SU-DHL-6 (cell line): ENCODE measurements around the gene GORASP2.

Experiments
- H2AFZ ChIP-seq: fragments of 200-600 bp; sonication (generic); 2 replicates; pipeline ENCODE4 v1.6.1; 2014; ENCODE audit warnings: low read depth, mild to moderate bottlenecking, moderate library complexity, mixed read lengths, antibody characterized with exemption, low read length; ENCODE audit not compliant: severe bottlenecking
- H3F3A ChIP-seq: fragments of 200-600 bp; shearing (Covaris generic); 2 replicates; pipeline ENCODE4 v1.6.0; 2016; ENCODE audit warnings: antibody characterized with exemption, mild to moderate bottlenecking; ENCODE audit not compliant: insufficient read depth
- H3K27ac ChIP-seq: fragments of 200-600 bp; sonication (generic); 2 replicates; pipeline ENCODE4 v1.5.1; 2016; ENCODE audit warnings: low read depth, mild to moderate bottlenecking, low read length, moderate library complexity, mixed read lengths
- H3K27me3 ChIP-seq: fragments of 200-600 bp; sonication (generic), shearing (Covaris generic); 2 replicates; pipeline ENCODE4 v1.6.0; 2014; ENCODE audit warnings: mild to moderate bottlenecking, low read length
- H3K36me3 ChIP-seq: fragments of 200-600 bp; sonication (generic); 2 replicates; pipeline ENCODE4 v1.6.1; 2014; ENCODE audit warnings: mild to moderate bottlenecking, low read length, mixed read lengths
- H3K4me2 ChIP-seq: fragments of 300-600, 200-600 bp; shearing (Covaris generic), sonication (generic); 2 replicates; pipeline ENCODE4 v1.6.0; 2014; ENCODE audit warnings: low read length, low read depth, mild to moderate bottlenecking; ENCODE audit not compliant: poor library complexity, severe bottlenecking
- H3K4me3 ChIP-seq: fragments of 200-600 bp; sonication (generic); 2 replicates; pipeline ENCODE4 v1.5.1; 2014; ENCODE audit warnings: antibody characterized with exemption, low read length, mild to moderate bottlenecking, mixed read lengths; ENCODE audit not compliant: insufficient read depth, poor library complexity, severe bottlenecking
- H3K79me2 ChIP-seq: fragments of 200-600 bp; sonication (generic); 2 replicates; pipeline ENCODE4 v1.6.1; 2014; ENCODE audit warnings: mild to moderate bottlenecking, low read length, moderate library complexity; ENCODE audit not compliant: insufficient read depth
- H3K9ac ChIP-seq: fragments of 200-600 bp; sonication (generic); 2 replicates; pipeline ENCODE4 v1.7.0; 2014; ENCODE audit warnings: mild to moderate bottlenecking, low read length
- H3K9me2 ChIP-seq: fragments of 200-600 bp; sonication (generic); replicated peaks from 2 replicates; pipeline ENCODE4 v1.6.1; 2014; ENCODE audit warnings: low read length; ENCODE audit not compliant: insufficient read depth
- H3K9me3 ChIP-seq: fragments of 200-600 bp; sonication (generic); 2 replicates; pipeline ENCODE4 v1.6.1; 2014; ENCODE audit warnings: low read length, mixed read lengths; ENCODE audit not compliant: insufficient read depth
- H4K20me1 ChIP-seq: fragments of 200-600 bp; sonication (generic); 2 replicates; pipeline ENCODE4 v1.6.1; 2014; ENCODE audit warnings: low read depth, mild to moderate bottlenecking, antibody characterized with exemption, low read length, moderate library complexity, mixed read lengths
- CTCF ChIP-seq: fragments of 200-600 bp; sonication (generic); IDR thresholded peaks from one replicate; pipeline ENCODE4 v1.5.1; 2017; ENCODE audit warnings: antibody characterized with exemption, mild to moderate bottlenecking, low read length, moderate library complexity; ENCODE audit not compliant: insufficient read depth, poor library complexity, severe bottlenecking
- EZH2phosphoT487 ChIP-seq: fragments of 200-600 bp; sonication (generic), shearing (Covaris generic); conservative IDR thresholded peaks from 2 replicates; pipeline ENCODE4 v1.6.1; 2018; ENCODE audit warnings: mild to moderate bottlenecking, antibody characterized with exemption, low read length, moderate library complexity, mixed read lengths

The GORASP2 gene

GRCh38 chr2:170887496-170887895, 41.6 kb upstream of the GORASP2 start:
- Histone ChIP-seq H3K79me2 (no peaks in the 10 kb centered on the region), H3K4me2 (no peak overlapping the region), H4K20me1 (no peaks in the 10 kb centered on the region), H3F3A (no peaks in the 10 kb centered on the region), H3K4me3 (no peak overlapping the region), H3K36me3 (no peaks in the 10 kb centered on the region), H3K27ac (no peak overlapping the region), H3K27me3 (0 out of 2 replicates have a peak, but pooled peaks cover 5% of the 10 kb centered on the region), H3K9me2 (no peaks in the 10 kb centered on the region), H2AFZ (no peak overlapping the region), H3K9ac (no peak overlapping the region), H3K9me3 (no peaks in the 10 kb centered on the region)
- TF ChIP-seq EZH2phosphoT487 (no peak), CTCF (no peak)

GRCh38 chr2:170887896-170888295, 41.2 kb upstream of the GORASP2 start:
- no peak overlapping the region for H3K9ac ChIP-seq
- H4K20me1 ChIP-seq, result no peaks in the 10 kb centered on the region
- no peaks in the 10 kb centered on the region for H3K9me3 ChIP-seq
- H3K27me3 ChIP-seq, result 0 out of 2 replicates have a peak, but pooled peaks cover 5% of the 10 kb centered on the region
- no peak overlapping the region for H3K4me2 ChIP-seq
- no peaks in the 10 kb centered on the region for H3F3A ChIP-seq
- no peak overlapping the region for H3K4me3 ChIP-seq
- TF ChIP-seq CTCF (no peak), EZH2phosphoT487 (no peak)
- no peaks in the 10 kb centered on the region for H3K9me2 ChIP-seq
- H3K36me3 ChIP-seq, result no peaks in the 10 kb centered on the region
- no peaks in the 10 kb centered on the region for H3K79me2 ChIP-seq
- no peak overlapping the region for H2AFZ ChIP-seq
- H3K27ac ChIP-seq, result no peak overlapping the region

GRCh38 chr2:170891893-170892292, 37.2 kb upstream of the GORASP2 start:
- H3K36me3 ChIP-seq, result no peaks in the 10 kb centered on the region
- H2AFZ ChIP-seq, result no peak overlapping the region
- no peak overlapping the region for H3K27ac ChIP-seq
- no peaks in the 10 kb centered on the region for H4K20me1 ChIP-seq
- no peaks in the 10 kb centered on the region for H3K9me3 ChIP-seq
- H3K9me2 ChIP-seq, result no peaks in the 10 kb centered on the region
- H3K4me2 ChIP-seq, result no peak overlapping the region
- H3K4me3 ChIP-seq, result no peak overlapping the region
- H3K79me2 ChIP-seq, result no peaks in the 10 kb centered on the region
- TF ChIP-seq EZH2phosphoT487, result no peak
- TF ChIP-seq CTCF, result no peak
- H3F3A ChIP-seq, result no peaks in the 10 kb centered on the region
- no peaks in the 10 kb centered on the region for H3K27me3 ChIP-seq
- H3K9ac ChIP-seq, result no peak overlapping the region
